Muscle of arm (tissue), 14 donors: ENCODE results near the gene PDCD11. TPM values are rescaled to one million over a fixed set of nuclear protein-coding genes. Genes with fewer than 3 reads are reported as not detected.
"Not testable (repeated sequence)": the region's sequence is repeated elsewhere in the genome, so short reads cannot be mapped to it uniquely, and the experiment has no call there.

Experiments
- DNase-seq: peaks from one replicate; pipeline ENCODE4 v3.0.0-alpha.2; 2013
- long read RNA-seq, 11 donors: transcript quantifications; one replicate each; lab custom pipeline, GENCODE V29; 2026
- polyA plus RNA-seq, 12 donors: library from polyadenylated mRNA; unstranded; fragments of 120-200 nt; gene quantifications; one replicate each; pipeline ENCODE4 v1.2.1, GENCODE V29; 2013; ENCODE audit not compliant: insufficient read length in 12 of 12

PDCD11 gene
- 10 to 100 TPM in 11 of 12 donors, not detected in 1; 18.1 to 29.8 (median 25.1) TPM for polyA plus RNA-seq
- long read RNA-seq, donor 1, partial matches to known transcripts, result 0 of 1 reads
- long read RNA-seq, donor 1, other reads (novel, unspliced or antisense), result 0 of 1 reads
- long read RNA-seq, donor 2, partial matches to known transcripts, result 289 of 1,230 reads
- long read RNA-seq, donor 2, other reads (novel, unspliced or antisense), result 939 of 1,230 reads
- long read RNA-seq, donor 3, partial matches to known transcripts, result 0 of 1 reads
- long read RNA-seq, donor 3, other reads (novel, unspliced or antisense), result 0 of 1 reads
- long read RNA-seq, donor 4, result 0 reads
- long read RNA-seq, donor 5, result 0 reads
- long read RNA-seq, donor 6, full-length matches to known transcripts, result 3 of 3 reads
- long read RNA-seq, donor 6, partial matches to known transcripts, result 0 of 3 reads
- long read RNA-seq, donor 6, other reads (novel, unspliced or antisense), result 0 of 3 reads
- long read RNA-seq, donor 7, result 0 reads
- long read RNA-seq, donor 8, partial matches to known transcripts, result 9 of 10 reads
- long read RNA-seq, donor 8, other reads (novel, unspliced or antisense), result 0 of 10 reads
- long read RNA-seq, donor 9, result 0 reads
- long read RNA-seq, donor 10, result 0 reads
- long read RNA-seq, donor 11, partial matches to known transcripts, result 8 of 8 reads
- long read RNA-seq, donor 11, other reads (novel, unspliced or antisense), result 0 of 8 reads

GRCh38 chr10:103396067-103396788, at the start of gene PDCD11, which contains the start of gene ATP5MK:
TSS of gene PDCD11 (plus strand) at chr10:103396626. CDS start at chr10:103398427, 1,801 bp downstream.
TSS of gene ATP5MK (minus strand) at chr10:103396475. CDS start at chr10:103392457, 4,018 bp downstream.
- peak; percentile 99 for DNase-seq

GRCh38 chr10:103350175-103350516, 46.3 kb upstream of the PDCD11 start:
- no peak for DNase-seq

GRCh38 chr10:103350517-103351260, 45.7 kb upstream of the PDCD11 start, which contains the start of gene PCGF6:
TSS of gene PCGF6 (minus strand) at chr10:103351140. CDS start at chr10:103351066, 74 bp downstream.
- DNase-seq, result peak; percentile 88

- DNase-seq, result no peak
These were observed 43.1 kb upstream of the PDCD11 start for GRCh38 chr10:103353281-103353680.

- not testable (repeated sequence) for DNase-seq
These were observed 41.9 kb upstream of the PDCD11 start for GRCh38 chr10:103354567-103354966.

- DNase-seq, result no peak
These were observed 40.4 kb upstream of the PDCD11 start for GRCh38 chr10:103355906-103356599.

GRCh38 chr10:103359493-103359892, 36.9 kb upstream of the PDCD11 start:
- not testable (repeated sequence) for DNase-seq

GRCh38 chr10:103360791-103361190, 35.6 kb upstream of the PDCD11 start:
- not testable (repeated sequence) for DNase-seq

- no peak for DNase-seq
These were observed 29.0 kb upstream of the PDCD11 start for GRCh38 chr10:103367379-103367781.

- DNase-seq, result peak; percentile 95
These were observed 28.5 kb upstream of the PDCD11 start, which contains the start of gene TAF5 for GRCh38 chr10:103367782-103368518. TSS of gene TAF5 (plus strand) at chr10:103367976. CDS start at chr10:103367990, 14 bp downstream.

- no peak for DNase-seq
These were observed 22.9 kb upstream of the PDCD11 start for GRCh38 chr10:103373544-103373943.

- no peak for DNase-seq
These were observed 22.2 kb upstream of the PDCD11 start for GRCh38 chr10:103374263-103374662.

GRCh38 chr10:103382769-103383168, 13.7 kb upstream of the PDCD11 start:
- DNase-seq, result no peak

- DNase-seq, result no peak
These were observed 2.2 kb upstream of the PDCD11 start for GRCh38 chr10:103394180-103394579.

GRCh38 chr10:103395754-103396066, 716 bp upstream of the PDCD11 start:
- no peak for DNase-seq

GRCh38 chr10:103396789-103397087, 312 bp downstream of the PDCD11 start:
- no peak for DNase-seq

GRCh38 chr10:103397191-103397825, 882 bp downstream of the PDCD11 start:
- no peak for DNase-seq

GRCh38 chr10:103413564-103413963, 17.1 kb downstream of the PDCD11 start:
- DNase-seq, result no peak

GRCh38 chr10:103415581-103415980, 19.2 kb downstream of the PDCD11 start:
- no peak for DNase-seq
